Erythroblast (primary cell): ENCODE measurements around the gene FSD1L.

Experiments
- GATA1 ChIP-seq: IDR thresholded peaks from 2 replicates; pipeline ENCODE4 v1.6.1; 2011; ENCODE audit warnings: low read depth, mild to moderate bottlenecking, control low read depth, low read length, moderate library complexity
- POLR2A ChIP-seq: IDR thresholded peaks from 2 replicates; pipeline ENCODE4 v1.6.1; 2011; ENCODE audit warnings: mild to moderate bottlenecking, low read length

GRCh38 chr9:105449081-105449480 is 1.2 kb downstream of the FSD1L start:
- TF ChIP-seq POLR2A (no peak), GATA1 (no peak)
